GM19025 (cell line): Measurements from ENCODE around the gene BCAS1.
A peak's percentile ranks its signal among the peaks of the same experiment; 100 is the strongest.
"Not testable (repeated sequence)": the region's sequence is repeated elsewhere in the genome, so short reads cannot be mapped to it uniquely, and the experiment has no call there.

Experiments
- ATAC-seq: cut with Tn5 transposase; IDR thresholded peaks from one replicate; pipeline ENCODE4 v1.9.1; 2021; ENCODE audit warnings: mild to moderate bottlenecking, low read depth, moderate library complexity; ENCODE audit not compliant: unreplicated experiment

The BCAS1 gene

DNA sequence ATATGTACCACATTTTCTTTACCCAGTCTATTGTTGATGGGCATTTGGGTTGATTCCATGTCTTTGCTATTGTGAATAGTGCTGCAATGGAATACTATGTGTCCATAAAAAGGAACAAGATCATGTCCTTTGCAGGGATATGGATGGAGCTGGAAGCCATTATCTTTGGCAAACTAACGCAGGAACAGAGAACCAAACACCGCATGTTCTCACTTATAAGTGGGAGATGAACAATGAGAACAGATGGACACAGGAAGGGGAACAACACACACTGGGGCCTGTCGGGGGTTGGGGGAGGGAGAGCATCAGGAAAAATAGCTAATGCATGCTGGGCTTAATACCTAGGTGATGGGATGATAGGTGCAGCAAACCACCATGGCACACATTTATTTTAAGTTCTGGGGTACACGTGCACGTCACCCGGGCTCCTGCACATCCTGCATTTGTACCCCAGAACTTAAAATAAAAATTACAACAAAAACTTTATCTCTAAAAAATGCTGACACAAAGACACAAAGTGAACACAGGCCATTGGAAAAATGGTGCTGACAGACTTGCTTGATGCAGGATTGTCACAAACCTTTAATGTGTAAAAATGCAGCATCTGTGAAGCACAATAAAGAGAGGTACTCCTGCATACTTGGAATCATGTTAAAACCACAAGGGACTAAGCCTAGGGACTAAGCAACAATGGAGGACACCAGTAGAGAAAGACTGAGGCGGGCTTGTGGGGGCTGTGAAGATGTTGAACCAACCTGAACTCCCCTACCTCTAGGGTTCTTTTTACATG lies 48.8 kb downstream of the BCAS1 start:
- ATAC-seq: no peak

DNA sequence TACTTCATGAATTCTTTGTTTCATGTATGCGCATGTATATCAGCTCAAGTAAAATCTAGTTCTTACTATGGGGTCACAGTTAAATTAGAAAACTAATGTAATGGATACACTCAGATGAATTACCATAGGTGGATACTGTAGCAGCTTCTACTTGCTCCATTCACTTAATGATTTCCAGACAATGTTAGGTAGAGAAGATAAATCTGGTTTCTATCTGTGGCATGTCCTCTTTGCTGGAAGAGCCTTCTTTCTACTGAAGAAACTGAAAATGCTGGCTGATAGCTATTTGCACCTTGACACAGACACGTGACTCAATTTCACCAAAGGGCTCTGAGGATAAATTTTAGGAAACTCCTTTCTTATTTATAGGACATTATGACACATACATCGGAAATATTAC lies 49.5 kb downstream of the BCAS1 start:
- ATAC-seq: no peak

DNA sequence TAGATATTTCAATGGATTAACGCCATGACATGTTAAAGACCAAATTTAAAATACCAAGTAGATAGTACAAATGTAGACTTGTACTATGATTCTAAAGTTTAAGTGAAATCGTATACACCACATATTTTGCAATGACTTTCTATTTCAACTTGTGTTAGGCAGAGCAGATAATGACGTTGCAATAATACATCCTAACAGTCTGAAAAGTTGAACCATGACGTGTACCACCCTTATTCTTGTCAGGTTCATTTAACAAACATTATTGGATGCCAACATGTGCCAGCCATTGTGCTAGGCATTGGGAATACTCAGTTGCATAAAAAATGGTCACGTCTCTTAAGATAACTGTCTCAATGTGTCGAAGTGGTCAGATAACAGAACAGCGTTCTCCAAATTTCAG lies 50.0 kb downstream of the BCAS1 start:
- ATAC-seq: no peak

DNA sequence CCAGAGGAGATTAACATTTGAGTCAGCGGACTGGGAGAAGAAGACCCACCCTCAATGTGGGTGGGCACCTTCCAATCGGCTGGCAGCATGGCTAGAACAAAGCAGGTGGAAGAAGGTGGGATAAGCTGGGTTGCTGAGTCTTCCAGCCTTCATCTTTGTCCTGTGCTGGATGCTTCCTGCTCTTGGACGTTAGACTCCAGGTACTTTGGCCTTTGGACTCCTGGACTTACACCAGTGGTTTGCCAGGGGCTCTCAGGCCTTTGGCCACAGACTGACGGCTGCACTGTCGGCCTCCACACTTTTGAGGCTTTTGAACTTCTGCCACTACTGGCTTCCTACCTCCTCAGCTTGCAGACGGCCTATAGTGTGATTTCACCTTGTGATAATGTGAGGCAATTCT lies 50.8 kb downstream of the BCAS1 start:
- ATAC-seq: no peak

DNA sequence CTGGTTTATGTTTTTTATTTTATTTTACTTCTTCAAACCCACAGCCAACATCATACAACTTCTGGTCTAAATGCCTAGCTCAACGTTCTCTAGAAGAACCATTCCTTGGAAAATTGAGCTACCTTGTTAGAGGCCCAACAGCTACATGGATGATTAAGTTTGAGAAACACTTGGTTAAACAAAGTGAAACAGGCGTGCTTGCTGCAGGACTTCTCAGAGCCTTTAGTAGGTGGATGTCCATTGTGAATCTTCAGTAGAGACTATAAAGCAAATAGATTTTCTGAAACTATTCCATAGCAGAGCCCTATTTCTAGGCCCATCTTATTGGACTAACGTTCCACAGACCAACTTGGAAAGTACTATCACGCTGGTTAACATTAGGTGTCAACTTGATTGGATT lies 51.3 kb downstream of the BCAS1 start:
- no peak for ATAC-seq

DNA sequence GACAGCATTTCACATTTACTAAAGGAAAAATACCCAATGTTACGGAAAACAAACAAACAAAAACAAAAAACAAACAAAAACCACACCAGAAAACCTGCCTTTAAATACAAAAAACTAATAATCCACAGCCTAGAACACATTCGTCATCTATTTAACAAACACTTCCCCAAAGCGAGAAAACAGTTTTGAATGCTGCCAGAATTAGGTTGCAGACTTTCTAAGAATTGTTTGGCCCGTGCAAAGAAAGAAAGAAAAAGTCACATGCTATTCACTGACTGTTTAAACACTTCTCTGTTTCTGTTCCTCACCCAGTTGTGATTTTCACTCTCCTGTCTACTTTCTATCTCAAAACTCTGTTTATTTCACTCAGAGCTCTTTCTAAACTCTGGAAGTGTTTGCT lies 52.5 kb downstream of the BCAS1 start:
- ATAC-seq: peak; percentile 81

DNA sequence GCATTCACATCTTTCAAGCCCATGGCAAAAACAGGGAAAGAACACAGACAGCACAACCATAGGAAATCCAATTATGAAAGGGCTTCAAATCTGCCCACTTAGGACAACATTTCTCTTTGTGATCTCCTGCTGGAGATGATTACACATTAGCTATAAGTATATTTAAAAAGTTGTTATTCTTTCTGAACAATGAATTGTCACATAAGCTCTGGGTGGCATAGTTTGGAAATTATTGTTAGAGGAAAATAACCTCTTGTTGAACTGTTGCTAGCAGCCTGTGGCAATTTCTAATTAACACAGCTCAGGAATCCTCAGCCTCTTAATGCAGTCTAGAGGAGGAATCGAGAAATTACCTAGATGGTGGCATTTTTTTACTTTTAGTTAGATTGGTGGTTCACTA lies 54.9 kb downstream of the BCAS1 start:
- ATAC-seq: no peak

DNA sequence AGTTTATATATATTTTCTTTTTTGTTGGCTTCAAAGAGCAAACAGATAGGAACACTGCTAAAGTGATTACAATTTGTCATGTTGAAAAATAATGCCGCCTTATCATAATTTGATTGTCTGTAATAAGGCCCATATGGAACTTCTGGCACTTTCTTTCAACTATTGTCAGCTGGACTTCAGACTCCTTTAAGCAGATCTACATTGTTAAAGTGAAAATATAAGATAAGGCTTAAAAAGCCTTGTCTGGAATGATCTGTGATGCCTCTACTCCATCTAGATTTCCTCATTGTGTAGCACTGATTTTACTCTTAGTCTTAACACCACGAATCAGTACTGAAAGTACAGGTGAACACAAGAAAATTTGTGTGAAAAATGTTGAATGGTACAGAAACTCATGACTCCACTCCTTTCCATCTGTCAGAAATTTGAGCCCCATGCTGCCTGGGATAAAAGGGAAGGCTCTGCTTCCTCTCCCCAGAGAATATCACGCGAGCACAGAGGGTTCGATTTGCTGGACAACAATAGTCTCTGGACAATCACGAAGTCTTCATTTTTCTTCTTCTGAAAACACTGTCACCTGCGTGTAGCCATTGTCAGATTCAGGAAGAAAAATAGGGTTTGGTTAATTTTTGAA lies 56.0 kb downstream of the BCAS1 start:
- no peak for ATAC-seq

DNA sequence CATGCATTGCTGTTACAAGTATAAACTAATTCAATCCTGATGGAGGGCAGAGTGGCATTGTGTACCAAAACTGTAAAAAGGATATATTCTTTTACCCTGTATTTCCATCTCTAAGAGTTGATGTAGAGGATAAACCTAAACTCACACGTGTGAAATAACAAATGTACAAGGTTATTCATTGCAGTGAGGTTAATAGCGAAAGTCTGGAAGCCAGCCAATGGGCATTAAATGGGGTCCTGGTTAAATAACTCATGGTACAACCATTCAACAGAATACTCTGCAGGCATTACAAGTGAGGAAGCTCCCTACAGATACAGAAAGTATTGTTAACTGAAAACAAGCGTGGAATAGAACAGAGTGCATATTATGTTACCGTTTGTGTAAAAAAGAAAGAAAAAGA lies 56.9 kb downstream of the BCAS1 start:
- no peak for ATAC-seq

DNA sequence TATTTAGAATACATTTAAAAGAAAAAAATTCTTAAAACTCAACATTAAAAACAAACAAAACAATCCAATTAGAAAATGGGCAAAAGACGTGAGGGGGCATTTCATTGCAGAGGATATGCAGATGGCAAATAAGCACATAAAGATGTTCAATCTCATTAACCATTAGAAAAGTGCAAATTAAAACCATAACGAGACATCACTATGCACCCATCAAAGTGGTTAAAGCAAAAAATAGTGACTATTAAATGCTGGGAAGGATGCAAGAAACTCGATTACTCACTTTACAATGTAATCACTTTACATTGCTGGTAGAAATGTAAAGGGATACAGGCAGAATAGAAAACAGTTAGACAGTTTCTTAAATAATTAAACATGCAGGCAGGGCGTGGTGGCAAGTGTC lies 59.0 kb downstream of the BCAS1 start:
- ATAC-seq: no peak

DNA sequence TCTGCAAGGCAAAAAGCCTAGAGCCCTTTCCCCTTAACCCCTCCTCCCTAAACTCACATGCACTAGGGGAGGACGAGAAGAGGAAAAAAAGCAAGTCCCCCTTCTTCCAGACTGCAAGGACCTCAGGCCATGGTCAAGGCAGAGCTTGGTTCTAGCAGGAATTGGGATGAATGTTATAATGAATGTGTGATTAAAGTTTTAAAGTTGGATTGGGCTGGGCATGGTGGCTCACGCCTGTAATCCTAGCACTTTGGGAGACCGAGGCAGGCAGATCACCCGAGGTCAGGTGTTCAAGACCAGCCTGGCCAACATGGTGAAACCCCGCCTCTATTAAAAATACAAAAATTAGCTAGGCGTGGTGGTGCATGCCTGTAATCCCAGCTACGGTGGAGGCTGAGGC lies 64.2 kb downstream of the BCAS1 start:
- not testable (repeated sequence) for ATAC-seq

DNA sequence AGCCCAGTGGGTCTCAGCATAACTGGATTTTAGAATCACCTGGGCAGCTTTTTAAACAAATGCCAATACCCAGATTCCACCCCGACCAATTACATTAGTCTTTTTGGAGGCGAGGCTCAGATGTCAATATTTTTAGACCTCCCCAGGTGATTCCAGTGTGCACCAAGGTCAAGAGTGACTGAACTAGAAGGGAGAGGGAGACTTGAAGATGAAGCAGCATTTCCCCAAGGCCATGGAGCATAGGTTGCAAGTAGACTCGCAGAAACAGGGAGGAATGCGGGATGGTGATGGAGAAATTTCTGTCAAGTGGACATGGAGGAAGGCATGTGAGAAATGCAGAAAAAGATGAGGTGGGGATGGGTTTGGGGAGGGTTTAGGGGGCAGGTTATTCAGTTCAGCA lies 64.9 kb downstream of the BCAS1 start:
- no peak for ATAC-seq

DNA sequence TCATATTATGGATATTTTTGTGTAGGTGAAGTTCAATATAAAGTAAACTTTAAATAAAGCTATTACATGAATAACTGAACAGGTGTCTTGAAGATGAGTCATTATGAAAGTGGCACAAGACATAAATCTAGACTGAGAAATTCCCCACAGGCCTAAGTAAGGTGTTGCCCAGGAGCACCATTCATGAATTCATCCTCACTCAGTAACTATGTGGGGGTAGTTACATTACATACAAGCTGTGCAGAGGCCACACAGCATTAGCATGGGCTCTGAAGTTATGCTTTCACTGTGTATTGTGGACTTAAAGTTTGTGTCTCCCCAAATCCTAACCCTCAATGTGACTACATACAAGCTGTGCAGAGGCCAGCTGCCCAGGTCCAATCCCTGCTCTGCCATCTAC lies 65.9 kb downstream of the BCAS1 start:
- ATAC-seq: peak; percentile 98

DNA sequence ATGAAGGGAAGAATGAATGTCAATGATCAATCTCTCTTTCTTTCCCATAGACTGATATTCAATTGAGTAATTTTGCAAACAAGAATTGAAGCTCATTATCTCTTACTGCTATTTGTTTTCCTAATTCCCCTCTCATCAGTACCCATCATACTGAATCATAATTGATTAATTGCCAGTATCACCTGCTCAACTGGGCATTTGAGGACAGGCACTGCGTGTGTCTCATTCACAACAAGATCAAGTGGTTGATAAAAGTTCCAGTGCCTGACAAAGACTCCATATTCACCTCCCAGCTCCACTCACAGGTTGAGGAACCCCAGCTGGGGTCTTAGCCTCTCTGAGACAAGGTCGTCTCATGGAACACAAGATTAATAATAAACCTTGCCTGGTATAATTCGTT lies 67.7 kb downstream of the BCAS1 start:
- no peak for ATAC-seq

DNA sequence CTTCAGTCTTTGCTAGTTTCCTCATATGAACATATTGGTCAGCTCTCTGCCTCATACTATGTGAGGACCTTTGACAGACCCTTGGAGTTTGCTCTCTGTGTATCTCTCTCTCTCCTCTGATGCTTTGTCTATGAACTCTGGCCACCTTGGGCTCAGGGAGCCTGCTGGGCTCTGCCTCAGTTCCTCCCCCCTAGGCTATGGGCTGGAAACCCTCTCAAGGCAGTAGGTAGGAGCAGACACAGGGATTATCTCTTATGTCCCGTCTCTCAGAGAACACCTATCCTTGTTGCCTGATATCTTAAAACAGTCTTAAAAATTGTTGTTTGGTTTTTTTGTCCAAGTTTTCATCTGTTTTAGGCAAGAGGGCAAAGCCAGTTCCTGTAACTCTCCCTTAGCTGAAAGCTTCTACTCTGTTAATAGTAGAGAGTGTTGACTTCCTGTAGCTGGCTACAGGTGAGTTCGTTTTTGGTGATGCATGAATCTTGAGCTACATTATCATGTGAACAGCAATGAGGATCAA lies 68.3 kb downstream of the BCAS1 start:
- ATAC-seq: no peak

DNA sequence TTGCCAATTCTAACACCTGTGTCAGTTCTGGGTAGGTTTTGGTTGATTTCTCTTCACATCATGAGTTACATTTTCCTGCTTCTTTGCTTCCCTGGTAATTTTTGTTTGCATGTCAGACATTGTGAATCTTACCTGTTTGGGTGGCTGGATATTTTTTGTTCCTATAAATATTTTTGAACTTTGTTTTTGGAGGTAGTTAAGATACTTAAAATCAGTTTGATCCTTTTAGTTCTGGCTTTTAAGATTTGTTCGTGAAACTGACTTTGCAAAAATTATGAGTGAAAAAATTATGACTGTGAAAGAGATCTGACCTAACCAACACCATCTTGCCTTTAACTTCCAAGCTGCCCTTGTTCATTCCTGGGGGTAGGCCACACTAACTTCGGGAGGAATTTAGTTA lies 69.5 kb downstream of the BCAS1 start:
- ATAC-seq: no peak

DNA sequence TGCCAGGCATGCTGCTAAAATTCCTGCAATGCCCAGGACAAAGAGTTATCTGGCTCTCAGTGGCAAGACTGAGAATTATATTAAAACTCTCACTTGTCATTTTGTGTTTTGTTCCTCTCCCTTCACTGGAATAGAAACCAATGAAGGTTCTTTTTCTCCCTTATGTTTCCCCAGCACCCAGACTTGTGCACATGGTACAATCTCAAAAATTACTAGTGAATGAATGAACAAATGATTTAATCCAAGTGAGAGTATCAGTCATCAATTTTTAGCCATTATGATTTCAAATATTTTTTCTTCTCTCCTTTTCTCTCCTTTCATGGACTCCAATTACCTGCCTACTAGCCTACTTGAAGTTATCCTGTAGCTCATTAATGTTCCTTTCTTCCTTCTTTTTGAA lies 70.1 kb downstream of the BCAS1 start:
- ATAC-seq: no peak

DNA sequence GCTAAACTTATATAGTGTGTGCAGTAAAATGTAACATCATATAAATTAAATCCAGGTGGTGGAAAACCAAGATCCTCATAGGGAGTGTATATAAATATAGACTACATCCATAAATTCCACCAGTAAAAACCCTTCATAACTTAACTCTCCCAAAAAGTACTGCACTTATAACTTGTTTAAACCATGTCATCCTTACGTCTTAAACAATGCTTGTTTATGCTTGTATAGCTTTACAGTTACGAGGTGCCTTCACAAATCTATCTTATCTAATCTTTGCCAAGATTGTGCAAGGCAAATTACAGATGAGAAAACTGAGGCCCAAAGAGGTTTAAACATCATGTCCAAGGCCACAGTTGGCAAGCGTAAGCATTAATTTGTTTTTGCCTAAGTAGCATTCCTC lies 71.3 kb downstream of the BCAS1 start:
- no peak for ATAC-seq

DNA sequence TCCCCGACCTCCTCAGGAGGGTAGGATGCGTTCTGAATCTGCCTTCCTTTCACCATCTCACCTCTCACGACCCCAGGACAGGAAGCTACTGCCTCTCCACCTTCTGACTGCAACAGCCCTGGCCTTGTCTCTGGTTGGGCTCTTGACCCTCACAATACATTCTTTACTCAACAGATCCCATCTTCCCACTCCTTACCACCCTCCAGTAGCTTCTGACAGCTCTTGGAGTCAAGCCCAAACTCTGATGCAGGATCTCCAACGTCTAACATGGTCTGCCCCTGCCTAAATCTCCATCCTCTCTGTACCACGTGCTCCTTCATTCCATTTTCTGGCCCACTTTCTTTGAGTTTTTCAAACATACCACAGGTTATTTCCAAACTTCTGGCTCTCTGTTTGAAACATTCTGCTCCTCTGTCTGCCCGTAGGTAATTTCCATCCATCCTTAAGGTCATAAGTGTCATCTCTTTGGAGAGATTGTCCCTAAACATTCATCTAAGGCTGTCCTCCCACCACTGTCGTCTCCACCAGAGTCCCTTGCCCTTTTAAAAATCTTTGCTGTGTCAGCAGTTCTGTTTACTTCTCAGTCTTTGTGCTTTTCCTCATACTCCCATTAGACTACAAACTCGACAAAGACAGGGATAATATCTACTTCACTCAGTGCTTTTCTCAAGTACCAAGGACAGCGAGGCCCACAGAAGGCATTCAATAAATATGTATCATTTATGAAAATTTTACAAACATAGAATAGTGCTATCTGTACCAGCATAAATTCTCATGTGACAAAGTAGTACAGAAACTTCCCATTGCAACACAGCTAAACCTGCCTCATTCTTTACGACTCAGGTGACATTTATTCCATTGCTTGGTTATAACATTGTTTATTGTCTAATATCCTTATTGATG lies 73.6 kb downstream of the BCAS1 start:
- no peak for ATAC-seq

DNA sequence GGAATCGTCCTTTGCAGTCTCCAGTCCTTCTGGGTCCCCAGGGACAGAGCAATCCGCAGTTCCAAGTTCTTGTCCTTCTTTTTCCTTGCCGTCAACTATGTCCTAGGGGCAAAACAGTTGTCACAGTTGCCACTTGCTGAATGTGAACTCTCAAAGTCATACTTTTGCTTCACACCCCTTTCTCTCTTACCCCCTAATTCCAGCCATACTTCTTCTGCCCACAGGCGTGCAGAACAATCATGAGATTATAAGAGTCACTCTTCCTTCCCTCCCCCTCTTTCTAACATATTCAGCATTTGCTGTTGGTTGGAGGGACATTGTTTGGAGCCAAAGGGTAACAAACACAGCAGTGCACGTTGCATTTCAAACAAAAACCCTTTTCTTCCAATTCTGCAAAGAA lies 74.4 kb downstream of the BCAS1 start:
- ATAC-seq: no peak

DNA sequence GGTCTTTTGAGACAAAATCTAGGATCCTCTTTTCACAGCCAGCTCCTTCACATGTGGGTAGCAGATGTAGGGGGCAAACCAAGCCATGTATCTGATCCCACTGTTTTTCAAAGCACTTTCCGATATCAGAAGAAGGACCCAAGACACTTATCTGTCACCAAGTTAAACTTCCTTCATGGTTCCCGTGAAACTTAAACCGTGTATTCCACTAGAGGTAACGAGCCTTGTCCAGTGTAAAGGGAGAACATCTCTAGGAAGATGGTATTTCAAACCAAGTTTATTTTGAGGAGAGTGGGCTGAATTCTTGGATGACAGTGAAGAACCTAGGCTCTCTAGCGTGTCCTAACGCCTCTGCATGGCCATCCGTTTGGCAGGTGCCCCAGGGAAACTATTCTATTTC lies 76.3 kb downstream of the BCAS1 start:
- no peak for ATAC-seq
